Right renal pelvis (tissue), 4 donors: Measurements from ENCODE around the gene ATF6. TPM values are rescaled to one million over a fixed set of nuclear protein-coding genes. Genes with fewer than 3 reads are reported as not detected.

Source experiments
- DNase-seq, 4 donors: peaks; one replicate each; pipeline ENCODE4 v3.0.0-alpha.2; 2013; ENCODE audit warnings: low read depth in 4 of 4, low spot score in 3 of 4, missing footprints in 1 of 4
- polyA plus RNA-seq, 4 donors: library from polyadenylated mRNA; unstranded; fragments of 120-200 nt; gene quantifications; one replicate each; pipeline ENCODE4 v1.2.1, GENCODE V29; 2013; ENCODE audit not compliant: insufficient read length in 4 of 4

The ATF6 gene
- polyA plus RNA-seq, 4 donors, result 31.7 to 35.8 (median 34.8) TPM

- DNase-seq, result no peak
Observed at GRCh38 chr1:161930064-161930463, 163.9 kb downstream of the ATF6 start.

GRCh38 chr1:161932668-161933067 lies 166.5 kb downstream of the ATF6 start:
- no peak for DNase-seq

GRCh38 chr1:161933592-161934588 lies 167.8 kb downstream of the ATF6 start:
- DNase-seq, result no peak

GRCh38 chr1:161935264-161935663 lies 169.1 kb downstream of the ATF6 start:
- no peak for DNase-seq

GRCh38 chr1:161936786-161937185 lies 170.7 kb downstream of the ATF6 start:
- DNase-seq, result no peak

GRCh38 chr1:161940866-161941591 lies 174.9 kb downstream of the ATF6 start:
- DNase-seq, result no peak

GRCh38 chr1:161941726-161942436 lies 175.8 kb downstream of the ATF6 start:
- DNase-seq, result no peak

GRCh38 chr1:161943737-161944136 lies 177.6 kb downstream of the ATF6 start:
- no peak for DNase-seq

- DNase-seq, result no peak
Observed at GRCh38 chr1:161944381-161944780, 178.3 kb downstream of the ATF6 start.

GRCh38 chr1:161945306-161946060 lies 179.4 kb downstream of the ATF6 start:
- DNase-seq, result no peak

GRCh38 chr1:161946071-161946987 lies 180.2 kb downstream of the ATF6 start:
- no peak for DNase-seq

GRCh38 chr1:161948435-161948834 lies 182.3 kb downstream of the ATF6 start:
- DNase-seq, result no peak

GRCh38 chr1:161949548-161949947 lies 183.4 kb downstream of the ATF6 start:
- DNase-seq, result no peak

GRCh38 chr1:161950377-161950776 lies 184.3 kb downstream of the ATF6 start:
- DNase-seq, result no peak

- DNase-seq, result no peak
Observed at GRCh38 chr1:161951646-161952045, 185.5 kb downstream of the ATF6 start.

- no peak for DNase-seq
Observed at GRCh38 chr1:161952607-161953172, 186.6 kb downstream of the ATF6 start.

- no peak for DNase-seq
Observed at GRCh38 chr1:161953256-161953920, 187.3 kb downstream of the ATF6 start.

- no peak for DNase-seq
Observed at GRCh38 chr1:161954050-161954449, 187.9 kb downstream of the ATF6 start.
